Chondrocyte (in vitro differentiated cells): ENCODE measurements around the gene NXN. TPM values are rescaled to one million over a fixed set of nuclear protein-coding genes. Genes with fewer than 3 reads are reported as not detected.

Experiments
- DNase-seq: peaks from one replicate; pipeline ENCODE4 v3.0.0; 2021; ENCODE audit warnings: mixed read lengths, low spot score
- H3K27ac Mint-ChIP-seq: one replicate; pipeline ENCODE4 v1.8.0; 2021; ENCODE audit warnings: mild to moderate bottlenecking, moderate library complexity, mixed read lengths; ENCODE audit not compliant: unreplicated experiment
- H3K27me3 Mint-ChIP-seq: 2 replicates; pipeline ENCODE4 v1.8.0; 2021; ENCODE audit warnings: low read depth, mixed read lengths
- H3K36me3 Mint-ChIP-seq: 2 replicates; pipeline ENCODE4 v1.8.0; 2021; ENCODE audit warnings: low read depth, mixed read lengths
- H3K4me1 Mint-ChIP-seq: 2 replicates; pipeline ENCODE4 v1.8.0; 2021; ENCODE audit warnings: low read depth, mild to moderate bottlenecking, mixed read lengths
- H3K4me3 Mint-ChIP-seq: one replicate; pipeline ENCODE4 v1.8.0; 2021; ENCODE audit warnings: mild to moderate bottlenecking, moderate library complexity, mixed read lengths; ENCODE audit not compliant: unreplicated experiment
- H3K9me3 Mint-ChIP-seq: 2 replicates; pipeline ENCODE4 v1.8.0; 2021; ENCODE audit warnings: low read depth, mixed read lengths
- total RNA-seq: library from RNA; stranded (reverse); gene quantifications from 3 replicates; pipeline ENCODE4 v1.2.1, GENCODE V29; 2021
- TF ChIP-seq, protein P1 (sequence below): fragments of 200-600 bp; sonication (generic); IDR thresholded peaks from 2 replicates; pipeline ENCODE4 v1.5.0; 2021; ENCODE audit warnings: antibody characterized with exemption, mild to moderate bottlenecking, moderate library complexity

NXN gene
- total RNA-seq, 1 donor from 2014 or later = 86.4 TPM

DNA sequence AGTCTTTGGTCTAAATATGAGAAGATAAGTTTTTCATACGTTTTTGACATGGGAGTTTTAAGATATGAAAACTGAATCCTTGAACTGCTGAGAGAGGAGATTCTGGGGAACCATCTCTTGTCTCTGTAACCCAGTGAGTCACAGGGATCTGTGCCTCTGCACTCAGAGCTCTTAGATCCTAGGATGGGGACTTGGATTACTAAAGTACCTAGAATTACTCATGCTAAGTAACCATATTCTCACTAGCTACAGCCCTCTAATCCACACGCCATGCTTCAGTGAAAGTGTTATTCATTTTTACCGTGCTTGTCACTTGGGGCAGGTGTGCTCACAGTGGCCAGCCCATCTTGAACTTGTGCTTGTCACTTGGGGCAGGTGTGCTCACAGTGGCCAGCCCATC lies 195.4 kb downstream of the NXN start:
- Mint-ChIP-seq H3K4me3 (peak overlapping the region; percentile 15), H3K27ac (no peak overlapping the region), H3K27me3 (no peaks in the 10 kb centered on the region), H3K9me3 (no peaks in the 10 kb centered on the region), H3K4me1 (peaks cover 26% of the 10 kb centered on the region), H3K36me3 (no peaks in the 10 kb centered on the region)
- no peak for DNase-seq
- TF ChIP-seq, protein P1, sequence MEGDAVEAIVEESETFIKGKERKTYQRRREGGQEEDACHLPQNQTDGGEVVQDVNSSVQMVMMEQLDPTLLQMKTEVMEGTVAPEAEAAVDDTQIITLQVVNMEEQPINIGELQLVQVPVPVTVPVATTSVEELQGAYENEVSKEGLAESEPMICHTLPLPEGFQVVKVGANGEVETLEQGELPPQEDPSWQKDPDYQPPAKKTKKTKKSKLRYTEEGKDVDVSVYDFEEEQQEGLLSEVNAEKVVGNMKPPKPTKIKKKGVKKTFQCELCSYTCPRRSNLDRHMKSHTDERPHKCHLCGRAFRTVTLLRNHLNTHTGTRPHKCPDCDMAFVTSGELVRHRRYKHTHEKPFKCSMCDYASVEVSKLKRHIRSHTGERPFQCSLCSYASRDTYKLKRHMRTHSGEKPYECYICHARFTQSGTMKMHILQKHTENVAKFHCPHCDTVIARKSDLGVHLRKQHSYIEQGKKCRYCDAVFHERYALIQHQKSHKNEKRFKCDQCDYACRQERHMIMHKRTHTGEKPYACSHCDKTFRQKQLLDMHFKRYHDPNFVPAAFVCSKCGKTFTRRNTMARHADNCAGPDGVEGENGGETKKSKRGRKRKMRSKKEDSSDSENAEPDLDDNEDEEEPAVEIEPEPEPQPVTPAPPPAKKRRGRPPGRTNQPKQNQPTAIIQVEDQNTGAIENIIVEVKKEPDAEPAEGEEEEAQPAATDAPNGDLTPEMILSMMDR = no peak

DNA sequence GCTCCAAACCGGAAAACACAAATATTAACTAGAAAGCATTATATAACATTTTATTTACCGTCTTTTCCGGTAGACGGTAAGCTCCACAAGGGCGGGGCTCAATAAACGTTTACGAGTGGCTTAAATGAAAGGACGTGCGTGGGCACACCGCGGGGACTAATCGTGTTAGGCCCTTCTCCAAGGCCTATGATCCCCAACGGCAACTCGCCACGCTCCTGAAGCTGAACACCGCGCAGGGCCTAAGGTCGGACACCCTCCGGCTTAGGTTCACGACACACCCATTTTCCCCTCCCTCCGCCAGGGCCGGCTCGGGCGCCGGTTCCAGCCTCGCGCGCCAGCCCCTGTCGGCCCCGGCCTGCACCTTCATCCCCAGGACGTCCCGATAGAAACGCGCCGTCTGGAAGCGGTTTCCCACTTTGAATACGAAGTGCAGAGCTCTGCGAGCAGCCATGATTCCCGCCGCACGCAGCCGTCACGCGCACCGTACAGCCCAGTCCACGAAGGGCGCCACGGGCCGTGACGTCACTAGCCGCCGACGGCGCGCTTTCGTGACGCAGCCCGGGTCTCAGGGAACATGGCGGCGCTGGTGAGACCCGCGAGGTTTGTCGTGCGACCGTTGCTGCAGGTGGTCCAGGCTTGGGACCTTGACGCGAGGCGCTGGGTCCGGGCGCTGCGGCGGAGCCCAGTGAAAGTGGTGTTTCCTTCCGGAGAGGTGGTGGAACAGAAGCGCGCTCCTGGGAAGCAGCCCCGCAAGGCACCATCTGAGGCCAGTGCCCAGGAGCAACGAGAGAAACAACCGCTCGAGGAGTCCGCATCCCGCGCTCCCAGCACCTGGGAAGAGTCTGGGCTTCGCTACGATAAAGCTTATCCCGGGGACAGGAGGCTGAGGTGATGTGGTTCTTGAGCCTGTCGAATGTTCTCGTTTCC lies 197.5 kb downstream of the NXN start, which contains the start of the genes GLOD4 and MRM3:
Gene GLOD4 (minus strand): TSS at position 476 of the 927 bp plus-strand sequence. CDS start 25 bp downstream, at position 451.
Gene MRM3 (plus strand): TSS at position 549 of the 927 bp plus-strand sequence. CDS start 26 bp downstream, at position 575.
- Mint-ChIP-seq H3K27ac (peak within 1 kb of the TSS; percentile 99), H3K9me3 (no peaks in the 10 kb centered on the region), H3K4me1 (peaks cover 26% of the 10 kb centered on the region), H3K27me3 (no peaks in the 10 kb centered on the region), H3K36me3 (peaks cover 5% of the 10 kb centered on the region), H3K4me3 (peak within 1 kb of the TSS; percentile 97)
- TF ChIP-seq, protein P1 = peak; percentile 54
- DNase-seq = no peak

DNA sequence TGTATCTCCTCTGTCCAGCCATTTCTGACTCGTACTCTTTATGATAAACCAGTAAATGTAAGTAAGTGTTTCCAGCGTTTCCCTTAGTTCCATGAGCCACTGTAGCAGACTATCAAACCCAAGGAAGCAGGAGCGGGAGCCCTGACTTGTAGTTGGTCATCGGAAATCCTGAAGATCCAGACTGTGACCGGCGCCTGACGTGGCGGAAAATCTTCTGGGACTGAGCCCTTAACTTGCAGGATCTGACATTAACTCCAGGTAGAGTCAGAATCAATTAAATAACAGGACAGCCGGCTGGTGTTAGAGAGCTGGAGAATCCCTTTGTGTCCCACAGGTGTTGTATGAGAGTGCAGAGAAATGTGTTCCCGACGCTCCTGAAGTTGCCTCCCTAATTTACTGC lies 201.5 kb downstream of the NXN start:
- Mint-ChIP-seq H3K27me3 (no peaks in the 10 kb centered on the region), H3K9me3 (no peaks in the 10 kb centered on the region), H3K4me3 (no peak overlapping the region), H3K36me3 (peaks cover 26% of the 10 kb centered on the region), H3K27ac (no peak overlapping the region), H3K4me1 (peaks cover 20% of the 10 kb centered on the region)
- DNase-seq = no peak
- TF ChIP-seq, protein P1 = no peak

DNA sequence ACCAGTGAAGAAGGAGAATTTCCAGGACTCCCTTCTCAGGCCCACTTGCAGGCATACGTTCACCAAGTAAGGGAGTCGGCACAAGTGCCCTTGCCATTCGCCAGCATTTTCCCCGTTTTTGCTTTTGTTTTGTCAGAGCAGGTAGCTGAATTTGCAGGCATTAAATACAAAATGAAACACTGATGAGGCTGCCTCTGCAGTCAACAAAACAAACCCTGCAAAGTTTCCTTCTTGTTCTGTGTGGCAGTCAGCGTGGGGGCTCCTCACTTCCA lies 205.3 kb downstream of the NXN start:
- no peaks in the 10 kb centered on the region for H3K9me3 Mint-ChIP-seq
- no peak overlapping the region for H3K4me3 Mint-ChIP-seq
- H3K27ac Mint-ChIP-seq = no peak overlapping the region
- peaks cover 46% of the 10 kb centered on the region for H3K36me3 Mint-ChIP-seq
- H3K27me3 Mint-ChIP-seq = no peaks in the 10 kb centered on the region
- peaks cover 8% of the 10 kb centered on the region for H3K4me1 Mint-ChIP-seq
- DNase-seq = no peak
- TF ChIP-seq, protein P1 = no peak

DNA sequence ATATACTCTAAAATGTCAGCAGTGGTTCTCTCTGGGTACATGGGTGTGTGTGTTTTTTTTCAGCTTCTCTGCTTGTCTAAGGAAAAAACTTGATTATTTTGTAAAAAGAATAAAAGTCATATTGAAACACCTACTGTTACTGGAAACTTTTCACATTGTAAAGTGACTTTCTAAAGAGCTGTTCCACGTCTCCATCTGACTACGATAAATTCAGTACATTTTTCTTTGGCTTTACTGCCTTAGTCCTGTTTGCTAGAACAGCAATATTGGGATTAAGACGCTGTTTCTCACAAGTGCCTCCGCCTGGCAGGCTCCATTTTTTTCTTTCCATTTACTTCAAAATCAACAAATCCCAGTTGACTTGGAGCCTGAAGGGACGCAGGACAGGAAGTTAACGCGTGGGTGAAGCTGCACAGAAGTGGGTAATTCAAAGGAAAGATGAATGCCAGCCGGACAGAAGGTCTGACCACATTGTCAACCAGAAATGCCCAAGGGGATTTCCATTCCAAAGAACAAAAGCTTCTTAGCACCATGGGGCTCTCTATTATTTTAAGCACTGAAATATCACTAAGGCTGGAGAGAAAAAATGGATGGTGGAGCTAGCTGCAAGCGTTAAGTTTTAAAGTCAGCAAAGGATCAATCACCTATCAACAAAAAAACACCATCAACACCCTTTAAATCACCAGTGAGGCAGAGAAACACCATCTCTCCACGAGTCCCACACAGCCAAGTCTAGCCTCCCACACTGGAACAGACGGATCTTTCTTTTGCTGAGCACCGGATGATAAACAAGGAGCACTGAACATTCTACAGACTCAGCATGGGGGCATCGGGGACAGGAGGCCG lies 205.9 kb downstream of the NXN start:
- DNase-seq = no peak
- Mint-ChIP-seq H3K9me3 (no peaks in the 10 kb centered on the region), H3K4me1 (peaks cover 8% of the 10 kb centered on the region), H3K27ac (no peak overlapping the region), H3K36me3 (peaks cover 49% of the 10 kb centered on the region), H3K27me3 (no peaks in the 10 kb centered on the region), H3K4me3 (no peak overlapping the region)
- TF ChIP-seq, protein P1 = no peak
